Measurements from ENCODE around the gene KLK10. TPM values are rescaled to one million over a fixed set of nuclear protein-coding genes. Genes with fewer than 3 reads are reported as not detected.

KLK10 gene
- polyA plus RNA-seq, 1 of the 3 experiments (the other 2 are of a cell fraction) = not detected

DNA sequence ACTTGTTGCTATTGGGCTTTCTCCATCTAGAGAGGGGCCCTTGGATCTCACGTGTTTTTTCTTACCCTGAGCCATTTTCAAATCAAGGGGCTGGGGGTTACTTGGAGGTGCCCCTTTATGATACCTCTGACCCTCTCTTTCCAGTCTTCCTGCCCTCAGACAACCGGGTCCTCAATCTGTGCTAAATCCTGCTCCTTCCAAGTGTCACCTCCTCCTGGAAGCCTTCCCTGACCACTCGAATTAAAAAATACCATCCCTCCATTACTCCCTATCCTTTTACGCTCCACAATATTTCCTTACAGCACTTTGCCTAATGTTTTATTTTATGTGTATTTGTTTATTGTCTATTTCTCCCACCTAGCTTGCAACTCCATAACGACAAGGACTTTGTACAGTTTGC is 21.4 kb downstream of the KLK10 start:
- TF ChIP-seq GATA2 (CRISPR knock-in tag; IDR thresholded peaks at IDR 0.05) (no peak), ELF1 (IDR thresholded peaks at IDR 0.05) (no peak), MEF2A (IDR thresholded peaks at IDR 0.05; ENCODE audit: borderline replicate concordance, low read depth) (no peak), JUND (IDR thresholded peaks at IDR 0.05) (no peak), MXI1 (IDR thresholded peaks at IDR 0.05; ENCODE audit: low read depth, low read length) (no peak), TEAD4 (IDR thresholded peaks at IDR 0.05; ENCODE audit: borderline replicate concordance, insufficient read depth) (no peak), CHD2 (IDR thresholded peaks at IDR 0.05; ENCODE audit: low read length, partially characterized antibody) (no peak), FOSL2 (IDR thresholded peaks at IDR 0.05; ENCODE audit: borderline replicate concordance, low read depth) (no peak), GABPA (IDR thresholded peaks at IDR 0.05; ENCODE audit: low read depth) (no peak), FOXM1 (IDR thresholded peaks at IDR 0.05; ENCODE audit: low read depth) (no peak), RAD21 (IDR thresholded peaks at IDR 0.05; ENCODE audit: low read length) (no peak), NFIC (IDR thresholded peaks at IDR 0.05; ENCODE audit: borderline replicate concordance) (no peak), YY1 (IDR thresholded peaks at IDR 0.05; ENCODE audit: low read depth) (no peak), RCOR1 (IDR thresholded peaks at IDR 0.05; ENCODE audit: low read length) (no peak), EP300 (IDR thresholded peaks at IDR 0.05; ENCODE audit: borderline replicate concordance in 1 of 2, low read depth in 1 of 2, low read length in 1 of 2) (no peak), TCF12 (IDR thresholded peaks at IDR 0.05) (no peak)
- TF ChIP-seq, protein P1, sequence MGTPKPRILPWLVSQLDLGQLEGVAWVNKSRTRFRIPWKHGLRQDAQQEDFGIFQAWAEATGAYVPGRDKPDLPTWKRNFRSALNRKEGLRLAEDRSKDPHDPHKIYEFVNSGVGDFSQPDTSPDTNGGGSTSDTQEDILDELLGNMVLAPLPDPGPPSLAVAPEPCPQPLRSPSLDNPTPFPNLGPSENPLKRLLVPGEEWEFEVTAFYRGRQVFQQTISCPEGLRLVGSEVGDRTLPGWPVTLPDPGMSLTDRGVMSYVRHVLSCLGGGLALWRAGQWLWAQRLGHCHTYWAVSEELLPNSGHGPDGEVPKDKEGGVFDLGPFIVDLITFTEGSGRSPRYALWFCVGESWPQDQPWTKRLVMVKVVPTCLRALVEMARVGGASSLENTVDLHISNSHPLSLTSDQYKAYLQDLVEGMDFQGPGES (IDR thresholded peaks at IDR 0.05; ENCODE audit: low read depth, low read length) = no peak
- TF ChIP-seq, protein P2, sequence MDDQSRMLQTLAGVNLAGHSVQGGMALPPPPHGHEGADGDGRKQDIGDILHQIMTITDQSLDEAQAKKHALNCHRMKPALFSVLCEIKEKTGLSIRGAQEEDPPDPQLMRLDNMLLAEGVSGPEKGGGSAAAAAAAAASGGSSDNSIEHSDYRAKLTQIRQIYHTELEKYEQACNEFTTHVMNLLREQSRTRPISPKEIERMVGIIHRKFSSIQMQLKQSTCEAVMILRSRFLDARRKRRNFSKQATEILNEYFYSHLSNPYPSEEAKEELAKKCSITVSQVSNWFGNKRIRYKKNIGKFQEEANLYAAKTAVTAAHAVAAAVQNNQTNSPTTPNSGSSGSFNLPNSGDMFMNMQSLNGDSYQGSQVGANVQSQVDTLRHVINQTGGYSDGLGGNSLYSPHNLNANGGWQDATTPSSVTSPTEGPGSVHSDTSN (IDR thresholded peaks at IDR 0.05) = no peak

GRCh38 chr19:50994129-50994528 is 25.4 kb downstream of the KLK10 start:
- no peaks in the 10 kb centered on the region for H3K9me3 ChIP-seq
- CTCF ChIA-PET = interaction anchor here (1.3 to 2.4 kb wide), 2 partner anchors 23 to 27 kb away, joined by 5 to 7 read pairs; no protein-coding TSS in a partner anchor
- TF ChIP-seq ELF1 (IDR thresholded peaks at IDR 0.05) (no peak), NFIC (IDR thresholded peaks at IDR 0.05; ENCODE audit: borderline replicate concordance) (no peak), TEAD4 (IDR thresholded peaks at IDR 0.05; ENCODE audit: borderline replicate concordance, insufficient read depth) (no peak), CTCF (IDR thresholded peaks at IDR 0.05) (no peak), USF1 (IDR thresholded peaks at IDR 0.05; ENCODE audit: borderline replicate concordance, low read depth) (peak; percentile 75; the same call in 1 of the 2 replicates), FOSL2 (IDR thresholded peaks at IDR 0.05; ENCODE audit: borderline replicate concordance, low read depth) (no peak), SIN3A (IDR thresholded peaks at IDR 0.05; ENCODE audit: borderline replicate concordance, low read depth, low read length) (no peak), MEF2A (IDR thresholded peaks at IDR 0.05; ENCODE audit: borderline replicate concordance, low read depth) (no peak), TCF12 (IDR thresholded peaks at IDR 0.05) (no peak), SMC3 (IDR thresholded peaks at IDR 0.05; ENCODE audit: low read depth, low read length) (no peak), GABPA (IDR thresholded peaks at IDR 0.05; ENCODE audit: low read depth) (no peak), RFX5 (IDR thresholded peaks at IDR 0.05; ENCODE audit: low read length) (no peak), FOXM1 (IDR thresholded peaks at IDR 0.05; ENCODE audit: low read depth) (no peak)

More for the DNA sequence above, 21.4 kb downstream of the KLK10 start:
- no peak overlapping the region for H3K4me3 ChIP-seq (ENCODE audit: low read depth in 2 of 2, low read length in 1 of 2)
- H3K9ac ChIP-seq = no peak overlapping the region
- no peak overlapping the region for H3K27ac ChIP-seq (ENCODE audit: low read depth in 2 of 2, low read length in 1 of 2)
- CTCF ChIA-PET = no interaction called here
- H3K4me1 ChIP-seq (ENCODE audit: control insufficient read depth in 1 of 2, insufficient read depth in 2 of 2, low read depth in 1 of 2, low read length in 1 of 2) = no peaks in the 10 kb centered on the region
- H3K9me2 ChIP-seq = no peaks in the 10 kb centered on the region
- H3K79me2 ChIP-seq (ENCODE audit: insufficient read depth) = no peaks in the 10 kb centered on the region
- peaks cover 20% of the 10 kb centered on the region; the same call in 1 of the 2 replicates for H3K27me3 ChIP-seq (ENCODE audit: insufficient read depth)
- H3K4me2 ChIP-seq = no peak overlapping the region
- no peak overlapping the region for H2AFZ ChIP-seq (ENCODE audit: low read depth)
- H3K9me3 ChIP-seq = no peaks in the 10 kb centered on the region
- H4K20me1 ChIP-seq (ENCODE audit: insufficient read depth) = no peaks in the 10 kb centered on the region
- POLR2A ChIA-PET = no interaction called here
- H3K36me3 ChIP-seq (replicated peaks in 1 of 2; ENCODE audit: control insufficient read depth in 1 of 2, insufficient read depth in 2 of 2, low read length in 1 of 2) = no peaks in the 10 kb centered on the region
- DNase-seq = no peak
- WGBS (ENCODE audit: low lambda C conversion rate) = 4% methylated on average over 5 of the region's 5 CpGs
- no peaks in the 10 kb centered on the region for H3F3A ChIP-seq (replicated peaks; ENCODE audit: insufficient read depth)

More at GRCh38 chr19:50994129-50994528, 25.4 kb downstream of the KLK10 start:
- H3K4me2 ChIP-seq = no peak overlapping the region
- H3K27ac ChIP-seq (ENCODE audit: low read depth in 2 of 2, low read length in 1 of 2) = no peak overlapping the region
- no peaks in the 10 kb centered on the region for H3K9me2 ChIP-seq
- H4K20me1 ChIP-seq (ENCODE audit: insufficient read depth) = no peaks in the 10 kb centered on the region
- H3K9ac ChIP-seq = no peak overlapping the region
- no peaks in the 10 kb centered on the region for H3K4me1 ChIP-seq (ENCODE audit: control insufficient read depth in 1 of 2, insufficient read depth in 2 of 2, low read depth in 1 of 2, low read length in 1 of 2)
- POLR2A ChIA-PET = no interaction called here
- H3F3A ChIP-seq (replicated peaks; ENCODE audit: insufficient read depth) = no peaks in the 10 kb centered on the region
- H3K27me3 ChIP-seq (ENCODE audit: insufficient read depth) = peaks cover 12% of the 10 kb centered on the region; the same call in 1 of the 2 replicates
- no peak for DNase-seq
- H3K79me2 ChIP-seq (ENCODE audit: insufficient read depth) = no peaks in the 10 kb centered on the region
- 15% methylated on average over 2 of the region's 2 CpGs for WGBS (ENCODE audit: low lambda C conversion rate)
- no peak overlapping the region for H3K4me3 ChIP-seq (ENCODE audit: low read depth in 2 of 2, low read length in 1 of 2)
- H2AFZ ChIP-seq (ENCODE audit: low read depth) = peak overlapping the region; percentile 41; the same call in 1 of the 2 replicates
- no peaks in the 10 kb centered on the region for H3K36me3 ChIP-seq (replicated peaks in 1 of 2; ENCODE audit: control insufficient read depth in 1 of 2, insufficient read depth in 2 of 2, low read length in 1 of 2)
